ENCODE results near the gene ZBTB32.

- TF ChIP-seq, protein P1, sequence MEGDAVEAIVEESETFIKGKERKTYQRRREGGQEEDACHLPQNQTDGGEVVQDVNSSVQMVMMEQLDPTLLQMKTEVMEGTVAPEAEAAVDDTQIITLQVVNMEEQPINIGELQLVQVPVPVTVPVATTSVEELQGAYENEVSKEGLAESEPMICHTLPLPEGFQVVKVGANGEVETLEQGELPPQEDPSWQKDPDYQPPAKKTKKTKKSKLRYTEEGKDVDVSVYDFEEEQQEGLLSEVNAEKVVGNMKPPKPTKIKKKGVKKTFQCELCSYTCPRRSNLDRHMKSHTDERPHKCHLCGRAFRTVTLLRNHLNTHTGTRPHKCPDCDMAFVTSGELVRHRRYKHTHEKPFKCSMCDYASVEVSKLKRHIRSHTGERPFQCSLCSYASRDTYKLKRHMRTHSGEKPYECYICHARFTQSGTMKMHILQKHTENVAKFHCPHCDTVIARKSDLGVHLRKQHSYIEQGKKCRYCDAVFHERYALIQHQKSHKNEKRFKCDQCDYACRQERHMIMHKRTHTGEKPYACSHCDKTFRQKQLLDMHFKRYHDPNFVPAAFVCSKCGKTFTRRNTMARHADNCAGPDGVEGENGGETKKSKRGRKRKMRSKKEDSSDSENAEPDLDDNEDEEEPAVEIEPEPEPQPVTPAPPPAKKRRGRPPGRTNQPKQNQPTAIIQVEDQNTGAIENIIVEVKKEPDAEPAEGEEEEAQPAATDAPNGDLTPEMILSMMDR (IDR thresholded peaks at IDR 0.05), result no peak
- no peak for TF ChIP-seq POLR2A (IDR thresholded peaks at IDR 0.05)
Observed at GRCh38 chr19:35755131-35755549, 50.8 kb downstream of the ZBTB32 start.
